Adrenal gland (tissue), 5 donors: ENCODE results near the gene CAPRIN2.

Experiments used
- CTCF ChIP-seq, 6 experiments: fragments of 450-650 bp in 4 of 6; fragments of 200-600 bp in 2 of 6; sonication (generic) in 1 of 6; IDR thresholded peaks; 1 replicate in 5 of 6; 2 replicates in 1 of 6; pipeline versions ENCODE4 v1.5.1 to v1.8.0; 2016 to 2021; ENCODE audit warnings: antibody characterized with exemption in 6 of 6, mild to moderate bottlenecking in 2 of 6, moderate library complexity in 1 of 6
- POLR2A ChIP-seq, 2 donors: fragments of 450-650 bp; IDR thresholded peaks; one replicate each; pipeline ENCODE4 v1.6.1; 2017; ENCODE audit warnings: antibody characterized with exemption in 2 of 2, mild to moderate bottlenecking in 2 of 2, moderate library complexity in 1 of 2
- donor health status: DM: no; HTN: no; CAD: no.

DNA sequence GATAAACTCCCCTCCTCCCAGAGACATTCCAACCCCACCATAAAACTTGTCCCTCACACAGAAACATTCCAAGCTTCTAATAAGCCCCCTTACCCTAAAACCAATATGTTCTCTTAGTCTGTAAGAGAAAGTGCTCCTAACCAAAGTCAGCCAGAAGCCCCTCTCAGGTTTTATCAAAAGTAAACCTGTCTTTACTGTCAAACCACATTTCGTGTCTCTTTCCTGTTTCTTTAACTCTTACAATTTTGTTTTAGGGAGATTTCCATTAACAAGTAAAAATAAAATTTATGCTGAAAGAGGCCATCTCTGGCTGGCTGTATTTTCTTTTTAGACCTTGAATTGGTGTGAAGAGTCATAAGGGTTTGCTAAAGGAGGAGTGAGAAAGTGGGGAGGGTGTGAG is 29.8 kb upstream of the CAPRIN2 start:
- TF ChIP-seq POLR2A (IDR thresholded peaks at IDR 0.05): no peak
- no peak for TF ChIP-seq CTCF (IDR thresholded peaks at IDR 0.05)
